Erythroblast (primary cell): Measurements from ENCODE around the gene MAGED1.

Experiments
- GATA1 ChIP-seq: IDR thresholded peaks from 2 replicates; pipeline ENCODE4 v1.6.1; 2011; ENCODE audit warnings: low read depth, mild to moderate bottlenecking, control low read depth, low read length, moderate library complexity
- POLR2A ChIP-seq: IDR thresholded peaks from 2 replicates; pipeline ENCODE4 v1.6.1; 2011; ENCODE audit warnings: mild to moderate bottlenecking, low read length

DNA sequence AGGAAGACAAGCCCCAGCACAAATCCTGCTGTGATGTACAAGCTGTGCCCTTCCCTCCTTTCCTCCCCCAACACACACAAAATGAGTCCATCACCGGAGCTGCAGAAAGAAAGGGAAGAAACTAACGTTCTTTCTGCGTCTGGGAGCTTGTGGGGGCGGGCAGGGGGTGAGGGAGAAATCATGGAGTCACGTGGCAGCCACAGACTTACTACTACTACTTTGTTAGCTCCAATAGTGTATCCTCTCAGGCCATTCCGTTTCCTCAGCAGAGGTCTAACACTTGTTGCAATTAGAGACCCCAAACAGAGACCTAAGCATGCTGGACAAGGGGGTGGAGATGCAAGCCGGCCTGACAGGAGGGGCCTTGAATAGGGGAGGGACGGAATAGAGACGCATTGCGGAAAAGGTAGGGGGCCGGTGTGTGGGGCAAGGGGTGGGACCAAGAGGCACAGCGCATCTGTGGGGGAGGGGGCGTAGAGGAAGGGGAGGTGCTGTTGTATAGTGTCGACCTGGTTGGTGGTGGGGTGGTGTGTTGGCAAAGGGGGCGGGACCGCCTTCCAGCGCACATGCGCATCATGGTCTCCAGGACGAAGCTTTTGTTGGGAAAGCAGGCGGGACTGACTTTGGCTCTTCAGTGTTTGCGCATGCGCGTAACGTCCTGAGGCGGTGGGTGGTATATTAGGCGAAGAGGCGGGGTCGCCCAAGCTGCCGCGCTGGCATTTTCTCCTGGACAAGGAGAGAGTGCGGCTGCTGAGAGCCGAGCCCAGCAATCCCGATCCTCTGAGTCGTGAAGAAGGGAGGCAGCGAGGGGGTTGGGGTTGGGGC is at the start of gene MAGED1:
- no peak for TF ChIP-seq POLR2A
- TF ChIP-seq GATA1 = no peak
